TTC549 (cell line): Measurements from ENCODE around the gene USP44.
"Not testable (repeated sequence)": the region's sequence is repeated elsewhere in the genome, so short reads cannot be mapped to it uniquely, and the experiment has no call there.

Experiments used
- FAIRE-seq: peaks from 2 replicates; lab custom pipeline; 2012; peaks lifted over from hg19 to GRCh38; lab: Jason Lieb, UNC

Gene USP44

GRCh38 chr12:95551305-95551704 is at the start of gene USP44:
TSS of gene USP44 (minus strand) at chr12:95551476. CDS start at chr12:95534256, 17,220 bp downstream.
- no peak for FAIRE-seq

DNA sequence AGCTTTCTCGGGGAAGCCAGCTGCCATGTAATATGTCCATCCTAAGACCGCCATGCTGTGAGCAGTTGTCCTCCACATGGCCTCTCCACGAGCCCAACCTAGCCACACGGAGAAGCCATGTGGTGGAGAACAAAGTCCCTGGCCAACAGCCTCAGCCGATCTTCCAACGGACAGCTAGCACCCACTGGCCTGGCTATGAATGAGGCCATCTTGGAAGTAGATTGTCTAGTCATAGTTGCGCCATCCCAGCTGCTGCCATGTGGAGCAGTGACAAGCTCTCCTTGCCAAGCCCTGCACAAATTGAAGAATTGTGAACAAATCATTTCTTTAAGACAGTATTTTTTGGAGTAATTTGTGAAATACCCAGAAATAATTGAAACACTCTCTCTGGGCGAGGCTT is 49.3 kb upstream of the USP44 start:
- FAIRE-seq = no peak

DNA sequence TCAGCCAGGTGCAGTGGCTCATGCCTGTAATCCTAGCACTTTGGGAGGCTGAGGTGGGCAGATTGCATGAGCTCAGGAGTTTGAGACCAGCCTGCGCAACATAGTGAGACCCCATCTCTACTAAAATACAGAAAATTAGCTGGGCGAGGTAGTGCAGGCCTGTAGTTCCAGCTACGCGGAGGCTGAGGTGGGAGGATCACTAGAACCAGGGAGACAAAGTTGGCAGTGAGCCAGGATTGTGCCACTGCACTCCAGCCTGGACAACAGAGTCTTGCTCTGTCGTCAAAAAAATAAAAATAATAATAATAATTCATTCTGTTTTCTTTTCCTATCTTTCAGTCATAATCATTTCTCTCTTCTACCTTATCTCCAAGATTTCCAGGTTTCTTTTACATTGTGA is 48.6 kb upstream of the USP44 start:
- FAIRE-seq = no peak

- FAIRE-seq = no peak
Measured at GRCh38 chr12:95594136-95594535, 42.9 kb upstream of the USP44 start.

- FAIRE-seq = no peak
Measured at GRCh38 chr12:95593266-95593871, 42.1 kb upstream of the USP44 start.

- FAIRE-seq = no peak
Measured at GRCh38 chr12:95591731-95592130, 40.5 kb upstream of the USP44 start.

DNA sequence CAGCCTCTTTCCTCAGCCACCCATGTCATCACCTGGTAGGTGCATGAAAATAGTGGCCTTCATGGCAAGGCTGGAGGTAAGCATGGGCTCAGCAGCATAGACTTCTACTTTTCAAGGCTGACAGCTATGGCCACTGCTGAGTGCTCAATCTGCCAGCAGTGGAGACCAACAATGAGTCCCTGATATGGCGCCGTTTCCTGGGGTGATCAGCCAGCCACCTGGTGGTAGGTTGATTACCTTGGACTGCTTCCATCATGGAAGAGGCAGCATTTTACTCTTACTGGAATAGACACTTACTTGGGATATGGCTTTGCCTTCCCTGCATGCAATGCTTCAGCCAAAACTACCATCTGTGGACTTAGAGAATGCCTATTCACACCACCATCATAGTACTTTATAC is 39.5 kb upstream of the USP44 start:
- FAIRE-seq = no peak

- FAIRE-seq = no peak
Measured at GRCh38 chr12:95583933-95584332, 32.7 kb upstream of the USP44 start.

GRCh38 chr12:95582230-95583058 is 31.2 kb upstream of the USP44 start:
- no peak for FAIRE-seq

DNA sequence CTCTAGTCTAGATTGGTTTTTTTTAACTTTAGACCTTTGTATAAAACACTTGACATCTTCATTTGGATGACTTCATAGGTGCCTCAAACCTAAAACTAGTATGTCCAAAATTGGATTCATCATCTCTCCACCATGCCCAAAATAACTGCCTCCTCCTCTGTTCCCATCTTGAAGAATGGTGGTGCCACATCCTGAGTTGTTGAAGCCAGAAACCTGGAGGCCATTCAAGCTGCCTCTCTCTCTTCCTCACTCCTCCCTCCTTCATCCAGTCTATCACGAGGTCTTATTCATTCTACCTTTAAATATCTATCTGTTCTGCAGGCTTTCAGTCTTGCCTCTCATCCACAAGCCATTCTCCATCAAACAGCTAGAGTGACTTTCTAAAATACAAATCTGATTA is 26.5 kb upstream of the USP44 start:
- FAIRE-seq = no peak

- peak; percentile 11 for FAIRE-seq
Measured at GRCh38 chr12:95574799-95575452, 23.6 kb upstream of the USP44 start.

DNA sequence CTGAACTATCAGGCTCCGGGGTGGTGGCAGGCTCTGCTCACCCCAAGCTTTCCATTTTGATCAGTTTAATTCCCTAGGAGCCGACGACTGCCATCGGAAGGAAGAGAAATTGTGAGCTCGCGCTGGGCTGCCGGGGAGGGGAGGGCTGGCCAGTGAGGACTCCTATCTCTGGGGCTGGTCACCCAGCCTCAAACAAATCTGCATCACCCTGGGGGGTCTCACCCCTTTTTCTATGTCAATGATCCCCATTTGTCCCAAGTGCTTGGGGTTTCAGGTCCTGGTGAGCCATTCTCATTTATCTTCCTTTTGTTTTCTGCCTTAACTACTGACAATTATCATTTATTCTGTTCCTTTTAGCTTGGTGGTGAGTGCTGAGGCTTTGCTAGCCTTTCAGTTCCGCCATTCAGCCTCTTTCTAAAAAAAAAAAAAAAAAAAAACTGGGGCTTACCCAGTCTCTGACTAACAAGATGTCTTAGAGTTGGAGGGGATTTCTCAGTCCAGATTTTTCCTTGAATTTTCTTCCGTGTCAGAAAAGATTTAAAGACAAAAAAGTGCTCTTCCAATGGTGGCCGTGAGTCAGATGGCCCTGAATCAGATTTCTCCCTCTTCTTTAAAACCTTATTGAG is 22.8 kb upstream of the USP44 start:
- FAIRE-seq = no peak

DNA sequence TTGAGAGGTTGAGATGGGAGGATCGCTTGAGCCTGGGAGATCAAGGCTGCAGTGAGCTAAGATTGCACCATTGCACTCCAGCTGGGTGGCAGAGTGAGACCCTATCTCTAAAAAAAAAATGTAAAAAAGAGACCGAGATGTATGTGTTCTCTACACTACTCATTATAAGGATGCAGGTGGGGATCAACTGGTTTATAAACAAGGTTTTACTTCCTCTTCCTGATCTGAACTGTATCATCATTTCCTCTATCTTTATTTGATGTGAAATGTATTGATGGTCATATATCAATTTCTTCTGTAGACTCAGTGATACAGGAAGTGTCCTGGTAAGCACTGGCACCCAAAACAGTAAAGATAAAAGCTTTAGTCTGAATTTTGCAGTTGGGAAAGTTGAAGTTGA is 20.1 kb upstream of the USP44 start:
- FAIRE-seq = no peak

DNA sequence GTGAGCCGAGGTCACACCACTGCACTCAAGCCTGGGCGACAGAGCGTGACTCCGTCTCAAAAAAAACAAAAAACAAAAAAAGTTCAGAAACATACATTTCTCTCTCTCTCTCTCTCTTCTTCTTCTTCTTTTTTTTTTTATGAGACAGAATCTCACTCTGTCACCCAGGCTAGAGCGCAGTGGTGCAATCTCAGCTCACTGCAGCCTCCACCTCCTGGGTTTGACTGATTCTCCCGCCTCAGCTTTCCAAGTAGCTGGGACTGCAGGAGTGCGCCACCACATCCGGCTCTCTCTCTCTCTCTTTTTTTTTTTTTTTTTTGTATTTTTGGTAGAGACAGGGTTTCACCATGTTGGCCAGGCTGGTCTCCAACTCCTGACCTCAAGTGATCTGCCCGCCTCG is 16.8 kb upstream of the USP44 start:
- not testable (repeated sequence) for FAIRE-seq

DNA sequence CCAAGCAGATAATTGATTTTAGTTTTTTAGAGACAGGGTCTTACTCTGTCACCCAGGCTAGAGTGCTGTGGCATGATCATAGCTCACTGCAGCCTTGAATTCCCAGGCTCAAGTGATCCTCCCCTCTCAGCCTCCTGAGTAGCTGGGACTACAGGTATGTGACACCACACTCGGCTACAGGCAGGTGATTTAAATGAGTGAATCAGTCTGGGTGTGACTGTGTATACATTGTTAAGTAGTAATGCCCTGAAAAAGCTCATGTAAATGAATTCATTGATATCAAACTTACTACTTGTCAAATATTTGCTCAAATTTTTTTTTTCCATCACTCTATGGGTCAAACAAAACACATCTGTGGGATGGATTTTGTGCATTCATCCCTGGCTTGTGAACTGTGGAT is 6.3 kb upstream of the USP44 start:
- FAIRE-seq = no peak

GRCh38 chr12:95554532-95555071 is 3.3 kb upstream of the USP44 start:
- FAIRE-seq = no peak

DNA sequence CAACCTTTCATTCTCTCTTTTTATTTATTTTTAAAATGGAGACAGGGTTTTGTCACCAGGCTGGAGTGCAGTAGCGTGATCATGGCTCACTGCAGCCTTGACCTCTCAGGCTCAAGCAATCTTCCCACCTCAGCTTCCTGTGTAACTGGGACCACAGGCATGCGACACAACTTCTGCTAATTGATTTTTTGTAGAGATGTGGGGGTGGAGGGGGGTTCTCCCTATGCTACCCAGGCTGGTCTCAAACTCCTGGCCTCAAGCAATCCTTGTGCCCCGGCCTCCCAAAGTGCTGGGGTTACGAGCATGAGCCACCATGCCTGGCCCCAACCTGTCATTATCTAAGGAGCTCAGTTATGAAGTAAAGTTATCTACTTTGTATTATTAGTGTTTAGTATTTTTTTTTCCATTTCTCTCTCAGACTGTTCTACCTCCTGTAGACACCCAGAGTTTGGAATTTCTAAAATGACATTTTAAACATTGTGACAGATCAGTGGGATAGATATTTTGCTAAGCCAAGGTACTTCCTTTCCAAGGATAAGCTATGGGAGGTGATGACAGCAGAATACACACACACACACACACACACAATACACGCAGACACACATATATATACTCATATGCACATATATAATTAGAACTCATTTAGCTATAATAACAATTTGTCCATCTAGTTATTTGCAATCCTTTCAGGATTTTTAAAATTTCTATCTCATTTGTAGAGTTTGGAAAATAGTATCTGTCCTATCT is 2.1 kb upstream of the USP44 start:
- no peak for FAIRE-seq

DNA sequence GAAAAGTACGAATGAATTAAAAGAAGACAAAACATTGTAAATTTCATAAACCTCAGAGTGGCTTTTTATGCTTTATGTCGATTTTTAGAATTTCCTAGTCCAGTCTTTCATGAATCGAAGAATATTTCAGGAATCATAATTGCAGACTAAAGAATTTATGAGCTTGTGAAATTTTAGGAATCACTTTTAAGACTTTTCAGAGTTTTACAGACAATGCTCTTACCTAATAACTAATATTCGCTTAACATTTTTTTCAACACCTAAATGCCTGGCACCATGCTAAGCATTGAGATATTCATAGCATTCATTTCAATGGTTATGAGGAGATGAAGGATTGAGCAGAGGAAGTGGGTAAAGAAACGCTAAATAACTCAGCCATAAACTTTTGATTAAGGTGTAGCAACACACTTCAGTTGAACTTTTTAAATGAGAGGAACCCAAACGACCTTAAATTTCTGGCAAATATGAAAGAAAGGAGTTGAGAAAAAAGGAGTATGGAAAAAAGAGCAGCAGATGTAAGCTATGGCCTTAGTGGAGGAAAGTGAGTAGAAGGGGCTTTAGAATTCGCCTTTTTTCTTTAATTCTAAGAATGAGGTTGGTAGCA is 739 bp upstream of the USP44 start:
- FAIRE-seq = no peak

GRCh38 chr12:95549392-95550084 is 1.7 kb downstream of the USP44 start:
- FAIRE-seq = no peak

GRCh38 chr12:95548539-95549391 is 2.5 kb downstream of the USP44 start:
- no peak for FAIRE-seq
